ENCODE data around the gene C19orf53.
A peak's percentile ranks its signal among the peaks of the same experiment; 100 is the strongest.
"Not testable (repeated sequence)": the region's sequence is repeated elsewhere in the genome, so short reads cannot be mapped to it uniquely, and the experiment has no call there.

C19orf53 gene

GRCh38 chr19:13747098-13747453 lies 27.2 kb upstream of the C19orf53 start:
- Histone ChIP-seq H3K27me3 (no peaks in the 10 kb centered on the region), H3K4me1 (no peaks in the 10 kb centered on the region), H3K36me3 (no peaks in the 10 kb centered on the region), H3K9me3 (peaks cover 5% of the 10 kb centered on the region; the same call in 1 of the 2 replicates), H3K4me3 (ENCODE audit: low read depth, low read length) (peak overlapping the region; percentile 26; the same call in 1 of the 2 replicates)
- TF ChIP-seq CTCF (IDR thresholded peaks at IDR 0.05; ENCODE audit: low read depth, low read length) = no peak
- no peak for DNase-seq

- no peaks in the 10 kb centered on the region for H3K4me1 ChIP-seq
- H3K4me3 ChIP-seq (ENCODE audit: low read depth, low read length) = peak overlapping the region; percentile 96
- no peaks in the 10 kb centered on the region for H3K27me3 ChIP-seq
- H3K9me3 ChIP-seq = peaks cover 5% of the 10 kb centered on the region; the same call in 1 of the 2 replicates
- no peak for TF ChIP-seq CTCF (IDR thresholded peaks at IDR 0.05; ENCODE audit: low read depth, low read length)
- H3K36me3 ChIP-seq = no peaks in the 10 kb centered on the region; the same call in 1 of the 2 replicates
- no peak for DNase-seq
Measured at GRCh38 chr19:13748169-13748828, 26.0 kb upstream of the C19orf53 start.

- TF ChIP-seq CTCF (IDR thresholded peaks at IDR 0.05; ENCODE audit: low read depth, low read length) = no peak
- Histone ChIP-seq H3K4me3 (ENCODE audit: low read depth, low read length) (no peak overlapping the region), H3K36me3 (peaks cover 21% of the 10 kb centered on the region), H3K4me1 (no peaks in the 10 kb centered on the region), H3K27me3 (no peaks in the 10 kb centered on the region), H3K9me3 (peaks cover 5% of the 10 kb centered on the region; the same call in 1 of the 2 replicates)
- no peak for DNase-seq
Measured at GRCh38 chr19:13751436-13751835, 22.8 kb upstream of the C19orf53 start.

- DNase-seq; H3K27me3 ChIP-seq; H3K4me1 ChIP-seq; H3K4me3 ChIP-seq (ENCODE audit: low read depth, low read length); H3K9me3 ChIP-seq: not testable (repeated sequence)
- peaks cover 32% of the 10 kb centered on the region for H3K36me3 ChIP-seq
Measured at GRCh38 chr19:13753622-13754021, 20.6 kb upstream of the C19orf53 start.

GRCh38 chr19:13756210-13756609 lies 18.0 kb upstream of the C19orf53 start:
- Histone ChIP-seq H3K4me1 (no peaks in the 10 kb centered on the region), H3K36me3 (peaks cover 42% of the 10 kb centered on the region), H3K4me3 (ENCODE audit: low read depth, low read length) (no peak overlapping the region), H3K9me3 (no peaks in the 10 kb centered on the region), H3K27me3 (no peaks in the 10 kb centered on the region)
- DNase-seq = no peak
- TF ChIP-seq CTCF (IDR thresholded peaks at IDR 0.05; ENCODE audit: low read depth, low read length) = no peak

GRCh38 chr19:13757805-13758772 lies 16.2 kb upstream of the C19orf53 start:
- peaks cover 46% of the 10 kb centered on the region for H3K36me3 ChIP-seq
- DNase-seq = no peak
- H3K27me3 ChIP-seq = no peaks in the 10 kb centered on the region
- no peak overlapping the region for H3K4me3 ChIP-seq (ENCODE audit: low read depth, low read length)
- no peak for TF ChIP-seq CTCF (IDR thresholded peaks at IDR 0.05; ENCODE audit: low read depth, low read length)
- H3K9me3 ChIP-seq = no peaks in the 10 kb centered on the region
- H3K4me1 ChIP-seq = no peaks in the 10 kb centered on the region
